ENCODE results near the gene LOC101059915.

Gene LOC101059915

GRCh38 chrX:71667328-71668247, at the start of gene LOC101059915:
LOC101059915 (plus strand) TSS chrX:71667546.
- Histone ChIP-seq H3K4me1 (ENCODE audit: insufficient read depth, low read length) (peaks cover 28% of the 10 kb centered on the region), H3K36me3 (ENCODE audit: insufficient read depth, low read length) (no peaks in the 10 kb centered on the region), H3K27ac (ENCODE audit: low read depth in 1 of 2, low read length in 2 of 2) (no peak within 1 kb of the TSS), H3K27me3 (ENCODE audit: control insufficient read depth in 1 of 2, insufficient read depth in 2 of 2, low read length in 2 of 2) (no peaks in the 10 kb centered on the region), H3K9me3 (ENCODE audit: control insufficient read depth in 1 of 2, insufficient read depth in 1 of 2, low read length in 2 of 2) (no peaks in the 10 kb centered on the region), H3K4me3 (ENCODE audit: low read length) (no peak within 1 kb of the TSS)
- intact Hi-C loops (cut with DNase I, micrococcal nuclease) = no loop called here
- ChIA-PET CTCF (no interaction called here), POLR2A (no interaction called here)
- Mint-ChIP-seq H3K36me3 (ENCODE audit: low read depth) (no peaks in the 10 kb centered on the region), H3K27ac (no peak within 1 kb of the TSS), H3K4me3 (no peak within 1 kb of the TSS), H3K9me3 (no peaks in the 10 kb centered on the region), H3K4me1 (ENCODE audit: low read depth) (peaks cover 33% of the 10 kb centered on the region), H3K27me3 (no peaks in the 10 kb centered on the region)
- TF ChIP-seq, protein P1, sequence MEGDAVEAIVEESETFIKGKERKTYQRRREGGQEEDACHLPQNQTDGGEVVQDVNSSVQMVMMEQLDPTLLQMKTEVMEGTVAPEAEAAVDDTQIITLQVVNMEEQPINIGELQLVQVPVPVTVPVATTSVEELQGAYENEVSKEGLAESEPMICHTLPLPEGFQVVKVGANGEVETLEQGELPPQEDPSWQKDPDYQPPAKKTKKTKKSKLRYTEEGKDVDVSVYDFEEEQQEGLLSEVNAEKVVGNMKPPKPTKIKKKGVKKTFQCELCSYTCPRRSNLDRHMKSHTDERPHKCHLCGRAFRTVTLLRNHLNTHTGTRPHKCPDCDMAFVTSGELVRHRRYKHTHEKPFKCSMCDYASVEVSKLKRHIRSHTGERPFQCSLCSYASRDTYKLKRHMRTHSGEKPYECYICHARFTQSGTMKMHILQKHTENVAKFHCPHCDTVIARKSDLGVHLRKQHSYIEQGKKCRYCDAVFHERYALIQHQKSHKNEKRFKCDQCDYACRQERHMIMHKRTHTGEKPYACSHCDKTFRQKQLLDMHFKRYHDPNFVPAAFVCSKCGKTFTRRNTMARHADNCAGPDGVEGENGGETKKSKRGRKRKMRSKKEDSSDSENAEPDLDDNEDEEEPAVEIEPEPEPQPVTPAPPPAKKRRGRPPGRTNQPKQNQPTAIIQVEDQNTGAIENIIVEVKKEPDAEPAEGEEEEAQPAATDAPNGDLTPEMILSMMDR (IDR thresholded peaks at IDR 0.05) = no peak
- ATAC-seq (ENCODE audit: poor library complexity) (no peak), DNase-seq (no peak)

- intact Hi-C loops (cut with DNase I, micrococcal nuclease) = no loop called here
- TF ChIP-seq, protein P1 (IDR thresholded peaks at IDR 0.05) = no peak
- Mint-ChIP-seq H3K9me3 (no peaks in the 10 kb centered on the region), H3K27me3 (no peaks in the 10 kb centered on the region), H3K4me3 (peak overlapping the region; percentile 89), H3K4me1 (ENCODE audit: low read depth) (peaks cover 65% of the 10 kb centered on the region), H3K36me3 (ENCODE audit: low read depth) (peaks cover 38% of the 10 kb centered on the region), H3K27ac (peak overlapping the region; percentile 93)
- ATAC-seq (ENCODE audit: poor library complexity) = no peak
- Histone ChIP-seq H3K4me3 (ENCODE audit: low read length) (peak overlapping the region; percentile 65), H3K9me3 (ENCODE audit: control insufficient read depth in 1 of 2, insufficient read depth in 1 of 2, low read length in 2 of 2) (no peaks in the 10 kb centered on the region), H3K27ac (ENCODE audit: low read depth in 1 of 2, low read length in 2 of 2) (peak overlapping the region in 1 of 2 donors; percentile 27), H3K27me3 (ENCODE audit: control insufficient read depth in 1 of 2, insufficient read depth in 2 of 2, low read length in 2 of 2) (no peaks in the 10 kb centered on the region), H3K36me3 (ENCODE audit: insufficient read depth, low read length) (peaks cover 19% of the 10 kb centered on the region), H3K4me1 (ENCODE audit: insufficient read depth, low read length) (peaks cover 76% of the 10 kb centered on the region)
- POLR2A ChIA-PET = interaction anchor here (1.4 to 2.4 kb wide), 3 partner anchors 9 to 18 kb away, joined by 4 to 14 read pairs (median 4); no protein-coding TSS in a partner anchor
- peak in 2 of 14 experiments; percentile 2 to 26 for DNase-seq
- CTCF ChIA-PET = interaction anchor here (0.8 kb wide), 1 partner anchor 19 kb away, joined by 3 read pairs; no protein-coding TSS in a partner anchor
Measured at GRCh38 chrX:71617742-71618141, 49.6 kb upstream of the LOC101059915 start.

GRCh38 chrX:71618303-71618721, 49.0 kb upstream of the LOC101059915 start, which contains the start of gene CXCR3:
CXCR3 (minus strand) TSS chrX:71618511; CDS start chrX:71618449, 62 bp downstream.
- H3K4me1 ChIP-seq (ENCODE audit: insufficient read depth, low read length) = peaks cover 82% of the 10 kb centered on the region

More at GRCh38 chrX:71618303-71618721, 49.0 kb upstream of the LOC101059915 start, which contains the start of gene CXCR3:
- intact Hi-C loops (cut with DNase I, micrococcal nuclease) = no loop called here
- Mint-ChIP-seq H3K9me3 (no peaks in the 10 kb centered on the region), H3K4me1 (ENCODE audit: low read depth) (peaks cover 68% of the 10 kb centered on the region), H3K36me3 (ENCODE audit: low read depth) (peaks cover 33% of the 10 kb centered on the region), H3K27ac (peak within 1 kb of the TSS; percentile 93), H3K27me3 (no peaks in the 10 kb centered on the region), H3K4me3 (peak within 1 kb of the TSS; percentile 89)
- DNase-seq (peak in 11 of 14 experiments; percentile 21 to 78 (median 43)), ATAC-seq (ENCODE audit: poor library complexity) (peak; percentile 42)
- ChIA-PET CTCF (no interaction called here), POLR2A (interaction anchor here (1.5 to 2.4 kb wide), 3 partner anchors 10 to 563 kb away, joined by 3 to 14 read pairs (median 4); partner anchors contain the start of gene PIN4)
- H3K4me3 ChIP-seq (ENCODE audit: low read length) = peak within 1 kb of the TSS; percentile 65
- TF ChIP-seq, protein P1 (IDR thresholded peaks at IDR 0.05) = no peak
- no peaks in the 10 kb centered on the region for H3K9me3 ChIP-seq (ENCODE audit: control insufficient read depth in 1 of 2, insufficient read depth in 1 of 2, low read length in 2 of 2)
- H3K27me3 ChIP-seq (ENCODE audit: control insufficient read depth in 1 of 2, insufficient read depth in 2 of 2, low read length in 2 of 2) = no peaks in the 10 kb centered on the region
- peaks cover 17% of the 10 kb centered on the region for H3K36me3 ChIP-seq (ENCODE audit: insufficient read depth, low read length)
- peak within 1 kb of the TSS; percentile 53 to 62 for H3K27ac ChIP-seq (ENCODE audit: low read depth in 1 of 2, low read length in 2 of 2)
